NCI-H2081 treated with DMSO at 0.1 percent for 48 hours (cell line): ENCODE data around the gene SURF1.
"Not testable (repeated sequence)": the region's sequence is repeated elsewhere in the genome, so short reads cannot be mapped to it uniquely, and the experiment has no call there.

Source experiments
- DNase-seq: peaks from one replicate; lab custom pipeline; 2025; lab: John Stamatoyannopoulos, UW

The SURF1 gene

GRCh38 chr9:133383438-133383837, 27.2 kb upstream of the SURF1 start:
- DNase-seq = no peak

GRCh38 chr9:133382507-133383141, 26.3 kb upstream of the SURF1 start:
- DNase-seq = no peak

GRCh38 chr9:133380734-133381133, 24.4 kb upstream of the SURF1 start:
- no peak for DNase-seq

- DNase-seq = no peak
These were observed 23.1 kb upstream of the SURF1 start for GRCh38 chr9:133379153-133380086.

GRCh38 chr9:133378408-133378962, 22.2 kb upstream of the SURF1 start:
- DNase-seq = no peak

GRCh38 chr9:133377721-133378216, 21.5 kb upstream of the SURF1 start:
- peak; percentile 23 for DNase-seq

- DNase-seq = not testable (repeated sequence)
These were observed 21.0 kb upstream of the SURF1 start for GRCh38 chr9:133377280-133377679.

- DNase-seq = peak; percentile 80
These were observed 19.7 kb upstream of the SURF1 start, which contains the start of the genes STKLD1 and SURF4 for GRCh38 chr9:133375724-133376654. Gene STKLD1, plus strand, starts transcription at chr9:133376366. Its CDS starts 108 bp downstream, at chr9:133376474. Gene SURF4, minus strand, starts transcription at chr9:133376060. Its CDS starts 91 bp downstream, at chr9:133375969.

- DNase-seq = no peak
These were observed 18.9 kb upstream of the SURF1 start for GRCh38 chr9:133375116-133375723.

GRCh38 chr9:133374612-133375115, 18.4 kb upstream of the SURF1 start:
- no peak for DNase-seq

GRCh38 chr9:133372144-133372543, 15.9 kb upstream of the SURF1 start:
- no peak for DNase-seq

GRCh38 chr9:133371261-133371711, 15.0 kb upstream of the SURF1 start:
- no peak for DNase-seq

- DNase-seq = no peak
These were observed 14.4 kb upstream of the SURF1 start for GRCh38 chr9:133370685-133371084.

- no peak for DNase-seq
These were observed 13.6 kb upstream of the SURF1 start for GRCh38 chr9:133369933-133370332.

- no peak for DNase-seq
These were observed 13.1 kb upstream of the SURF1 start for GRCh38 chr9:133369422-133369821.

GRCh38 chr9:133368249-133368881, 12.1 kb upstream of the SURF1 start:
- peak; percentile 88 for DNase-seq

GRCh38 chr9:133367778-133368177, 11.5 kb upstream of the SURF1 start:
- no peak for DNase-seq

- DNase-seq = no peak
These were observed 10.9 kb upstream of the SURF1 start for GRCh38 chr9:133367221-133367620.

GRCh38 chr9:133366435-133366834, 10.1 kb upstream of the SURF1 start:
- no peak for DNase-seq

- no peak for DNase-seq
These were observed 6.2 kb upstream of the SURF1 start for GRCh38 chr9:133362359-133363044.
